ENCODE results near the gene TMEM38A. TPM values are rescaled to one million over a fixed set of nuclear protein-coding genes. Genes with fewer than 3 reads are reported as not detected.

The TMEM38A gene, protein sequence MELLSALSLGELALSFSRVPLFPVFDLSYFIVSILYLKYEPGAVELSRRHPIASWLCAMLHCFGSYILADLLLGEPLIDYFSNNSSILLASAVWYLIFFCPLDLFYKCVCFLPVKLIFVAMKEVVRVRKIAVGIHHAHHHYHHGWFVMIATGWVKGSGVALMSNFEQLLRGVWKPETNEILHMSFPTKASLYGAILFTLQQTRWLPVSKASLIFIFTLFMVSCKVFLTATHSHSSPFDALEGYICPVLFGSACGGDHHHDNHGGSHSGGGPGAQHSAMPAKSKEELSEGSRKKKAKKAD
- total RNA-seq, result 1 to 10 TPM; 3.3 to 7.3 (median 3.6) TPM

- Histone ChIP-seq H3K4me3 (peak within 1 kb of the TSS; percentile 54 to 87 (median 78)), H3K36me3 (peaks cover 4 to 22% (median 4%) of the 10 kb centered on the region in 3 donors), H3K4me1 (peaks cover 0 to 51% (median 16%) of the 10 kb centered on the region in 4 donors), H3K9me3 (no peaks in the 10 kb centered on the region), H3K27me3 (no peaks in the 10 kb centered on the region), H3K27ac (peak within 1 kb of the TSS; percentile 86 to 97 (median 90))
- peak in 1 of 2 donors; percentile 16 for DNase-seq (ENCODE audit: low spot score in 2 of 2)
- no peak for TF ChIP-seq POLR2A (IDR thresholded peaks at IDR 0.05)
- TF ChIP-seq EP300 (IDR thresholded peaks at IDR 0.05), result no peak
- TF ChIP-seq, protein P1, sequence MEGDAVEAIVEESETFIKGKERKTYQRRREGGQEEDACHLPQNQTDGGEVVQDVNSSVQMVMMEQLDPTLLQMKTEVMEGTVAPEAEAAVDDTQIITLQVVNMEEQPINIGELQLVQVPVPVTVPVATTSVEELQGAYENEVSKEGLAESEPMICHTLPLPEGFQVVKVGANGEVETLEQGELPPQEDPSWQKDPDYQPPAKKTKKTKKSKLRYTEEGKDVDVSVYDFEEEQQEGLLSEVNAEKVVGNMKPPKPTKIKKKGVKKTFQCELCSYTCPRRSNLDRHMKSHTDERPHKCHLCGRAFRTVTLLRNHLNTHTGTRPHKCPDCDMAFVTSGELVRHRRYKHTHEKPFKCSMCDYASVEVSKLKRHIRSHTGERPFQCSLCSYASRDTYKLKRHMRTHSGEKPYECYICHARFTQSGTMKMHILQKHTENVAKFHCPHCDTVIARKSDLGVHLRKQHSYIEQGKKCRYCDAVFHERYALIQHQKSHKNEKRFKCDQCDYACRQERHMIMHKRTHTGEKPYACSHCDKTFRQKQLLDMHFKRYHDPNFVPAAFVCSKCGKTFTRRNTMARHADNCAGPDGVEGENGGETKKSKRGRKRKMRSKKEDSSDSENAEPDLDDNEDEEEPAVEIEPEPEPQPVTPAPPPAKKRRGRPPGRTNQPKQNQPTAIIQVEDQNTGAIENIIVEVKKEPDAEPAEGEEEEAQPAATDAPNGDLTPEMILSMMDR (IDR thresholded peaks at IDR 0.05), result no peak
- WGBS, 2 donors, result 1% methylated on average over 21 to 73 of the region's 76 CpGs
These were observed at the start of gene TMEM38A for GRCh38 chr19:16660763-16661479. TMEM38A (plus strand) TSS chr19:16661139; CDS start chr19:16661218, 79 bp downstream.

- no peaks in the 10 kb centered on the region for H3K36me3 ChIP-seq
- peak overlapping the region in 2 of 4 donors; percentile 61 to 62 for H3K27ac ChIP-seq
- TF ChIP-seq EP300 (IDR thresholded peaks at IDR 0.05), result peak in 1 of 2 donors; percentile 54
- TF ChIP-seq, protein P1 (IDR thresholded peaks at IDR 0.05), result no peak
- TF ChIP-seq POLR2A (IDR thresholded peaks at IDR 0.05), result no peak
- H3K9me3 ChIP-seq, result no peaks in the 10 kb centered on the region
- H3K4me1 ChIP-seq, result peaks cover 0 to 89% (median 32%) of the 10 kb centered on the region in 4 donors
- 44 to 50% methylated on average over 3 of the region's 3 CpGs for WGBS, 2 donors
- no peak for DNase-seq (ENCODE audit: low spot score in 2 of 2)
- H3K4me3 ChIP-seq, result no peak overlapping the region
- H3K27me3 ChIP-seq, result no peaks in the 10 kb centered on the region
These were observed 48.3 kb upstream of the TMEM38A start for GRCh38 chr19:16612636-16613035.

DNA sequence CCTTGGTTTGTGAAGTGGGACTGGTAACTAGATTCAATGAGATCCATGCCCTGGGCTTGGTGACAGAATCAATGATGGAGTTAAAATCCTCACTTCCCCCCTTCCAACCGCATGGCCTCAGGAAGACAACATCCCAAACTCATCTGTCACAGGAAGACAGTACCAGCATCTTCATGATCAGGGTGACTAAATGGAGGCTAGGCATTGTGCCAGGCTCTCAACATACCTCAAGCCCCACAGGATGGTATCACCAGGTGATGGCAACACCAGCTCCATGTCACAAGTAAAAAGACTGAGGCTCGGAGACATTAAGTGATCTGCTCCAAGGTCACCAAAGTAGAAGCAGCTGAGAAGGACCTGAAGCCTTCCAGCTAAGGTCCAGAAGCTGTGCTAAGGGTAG lies 47.1 kb upstream of the TMEM38A start:
- Histone ChIP-seq H3K4me1 (peaks cover 0 to 90% (median 22%) of the 10 kb centered on the region in 4 donors), H3K9me3 (no peaks in the 10 kb centered on the region), H3K4me3 (no peak overlapping the region), H3K27ac (no peak overlapping the region), H3K36me3 (no peaks in the 10 kb centered on the region), H3K27me3 (no peaks in the 10 kb centered on the region)
- WGBS, 2 donors, result 84 to 95% methylated on average over 2 of the region's 2 CpGs
- TF ChIP-seq EP300 (IDR thresholded peaks at IDR 0.05) (no peak), POLR2A (IDR thresholded peaks at IDR 0.05) (no peak)
- TF ChIP-seq, protein P1 (IDR thresholded peaks at IDR 0.05), result no peak
- DNase-seq (ENCODE audit: low spot score in 2 of 2), result no peak

DNA sequence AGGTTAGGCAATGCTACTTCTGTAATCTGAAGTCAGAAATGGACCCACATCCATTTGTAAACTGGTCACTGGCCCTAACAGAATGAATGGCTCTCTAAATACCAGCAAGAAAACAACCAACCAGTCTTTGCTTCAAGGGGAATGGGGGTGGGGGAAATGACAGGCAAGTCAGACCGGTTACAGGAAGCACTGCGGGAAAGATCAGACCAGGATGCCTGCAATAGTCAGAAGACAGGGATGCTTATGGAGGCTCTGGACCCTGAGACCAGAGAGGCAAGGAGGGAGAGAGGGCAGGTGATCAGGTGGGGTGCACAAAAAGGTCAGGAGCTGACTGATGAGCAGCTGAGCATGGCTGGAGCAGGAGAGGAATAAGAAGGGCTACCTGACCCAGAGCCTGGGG lies 46.0 kb upstream of the TMEM38A start:
- TF ChIP-seq, protein P1 (IDR thresholded peaks at IDR 0.05), result no peak
- no peak for TF ChIP-seq EP300 (IDR thresholded peaks at IDR 0.05)
- TF ChIP-seq POLR2A (IDR thresholded peaks at IDR 0.05), result no peak
- H3K4me1 ChIP-seq, result peaks cover 0 to 92% (median 23%) of the 10 kb centered on the region in 4 donors
- H3K27ac ChIP-seq, result no peak overlapping the region
- 28 to 29% methylated on average over 2 of the region's 2 CpGs for WGBS, 2 donors
- no peaks in the 10 kb centered on the region for H3K36me3 ChIP-seq
- H3K9me3 ChIP-seq, result no peaks in the 10 kb centered on the region
- no peak for DNase-seq (ENCODE audit: low spot score in 2 of 2)
- no peaks in the 10 kb centered on the region for H3K27me3 ChIP-seq
- no peak overlapping the region for H3K4me3 ChIP-seq

- peaks cover 0 to 94% (median 22%) of the 10 kb centered on the region in 4 donors for H3K4me1 ChIP-seq
- DNase-seq (ENCODE audit: low spot score in 2 of 2), result no peak
- TF ChIP-seq, protein P1 (IDR thresholded peaks at IDR 0.05), result no peak
- no peak for TF ChIP-seq EP300 (IDR thresholded peaks at IDR 0.05)
- no peak for TF ChIP-seq POLR2A (IDR thresholded peaks at IDR 0.05)
- no peaks in the 10 kb centered on the region for H3K9me3 ChIP-seq
- no peak overlapping the region for H3K4me3 ChIP-seq
- 31 to 36% methylated on average over 1 of the region's 1 CpG for WGBS, 2 donors
- no peaks in the 10 kb centered on the region for H3K27me3 ChIP-seq
- H3K36me3 ChIP-seq, result no peaks in the 10 kb centered on the region
- no peak overlapping the region for H3K27ac ChIP-seq
These were observed 45.1 kb upstream of the TMEM38A start for GRCh38 chr19:16615808-16616207.
